Body of pancreas (tissue), 4 donors: ENCODE measurements around the gene ELL.

Experiments used
- CTCF ChIP-seq, 7 experiments: fragments of 450-650 bp in 4 of 7; fragments of 200-600 bp in 3 of 7; sonication (generic) in 3 of 7; IDR thresholded peaks; one replicate each; pipeline ENCODE4 v1.5.1; 2016 to 2019; ENCODE audit warnings: antibody characterized with exemption in 7 of 7
- POLR2A ChIP-seq, 3 donors: fragments of 450-650 bp; IDR thresholded peaks; one replicate each; pipeline ENCODE4 v1.6.1; 2016; ENCODE audit warnings: antibody characterized with exemption in 3 of 3, mild to moderate bottlenecking in 2 of 3

- TF ChIP-seq CTCF (IDR thresholded peaks at IDR 0.05) = no peak
- TF ChIP-seq POLR2A (IDR thresholded peaks at IDR 0.05) = no peak
These were observed 75.6 kb downstream of the ELL start for GRCh38 chr19:18446145-18446810.
